ENCODE results near the gene EML4.

- TF ChIP-seq CTCF (IDR thresholded peaks at IDR 0.05) (no peak), EZH2 (IDR thresholded peaks at IDR 0.05; ENCODE audit: borderline replicate concordance, insufficient read depth, low read depth, low read length, poor library complexity, severe bottlenecking) (no peak)
These were observed 140.9 kb downstream of the EML4 start for GRCh38 chr2:42310007-42310515.
